Caco-2 (cell line): Measurements from ENCODE around the gene SRGAP2. TPM values are rescaled to one million over a fixed set of nuclear protein-coding genes. Genes with fewer than 3 reads are reported as not detected.
"Not testable (repeated sequence)": the region's sequence is repeated elsewhere in the genome, so short reads cannot be mapped to it uniquely, and the experiment has no call there.

Experiments used
- BruUV-seq: library from RNA; stranded (reverse); fragments of 400-500 nt; replicated peaks from 2 replicates; lab custom pipeline; 2021; lab: Mats Ljungman, UMichigan
- CTCF ChIA-PET: fragments of 300-600 bp; sonication (Branson Sonifier 250); formaldehyde crosslinking; loops from one replicate; lab custom pipeline; 2022; ENCODE audit warnings: antibody characterized with exemption; lab: Charles Lee
- POLR2A ChIA-PET: fragments of 300-600 bp; sonication (Branson Sonifier 250); formaldehyde crosslinking; loops from one replicate; lab custom pipeline; 2022; ENCODE audit warnings: antibody characterized with exemption; lab: Charles Lee
- DNase-seq, 2 experiments: peaks; one replicate each; pipeline versions ENCODE4 v3.0.0 to v3.0.0-alpha.2; 2020 to 2022
- H3K27me3 ChIP-seq: replicated peaks from 2 replicates; pipeline ENCODE4 v1.6.0; 2011; ENCODE audit warnings: low read length; ENCODE audit not compliant: control insufficient read depth, insufficient read depth
- H3K36me3 ChIP-seq: 2 replicates; pipeline ENCODE4 v1.5.1; 2011; ENCODE audit warnings: low read length; ENCODE audit not compliant: control insufficient read depth, insufficient read depth
- H3K4me1 ChIP-seq: fragments of 250-450 bp; sonication (Bioruptor Pico); 2 replicates; pipeline ENCODE4 v1.5.1; 2020; ENCODE audit warnings: mild to moderate bottlenecking
- H3K4me3 ChIP-seq: 2 replicates; pipeline ENCODE4 v1.5.1; 2011; ENCODE audit warnings: low read depth, mild to moderate bottlenecking, control low read depth, low read length
- H3K9me3 ChIP-seq: fragments of 250-450 bp; sonication (Bioruptor Pico); 2 replicates; pipeline ENCODE4 v1.5.1; 2020; ENCODE audit warnings: mild to moderate bottlenecking, moderate library complexity
- H3K27ac Mint-ChIP-seq: one replicate; pipeline ENCODE4 v1.8.0; 2022; ENCODE audit warnings: mixed read lengths; ENCODE audit not compliant: unreplicated experiment
- H3K27me3 Mint-ChIP-seq: one replicate; pipeline ENCODE4 v1.8.0; 2022; ENCODE audit warnings: mixed read lengths; ENCODE audit not compliant: insufficient read depth, unreplicated experiment
- H3K36me3 Mint-ChIP-seq: one replicate; pipeline ENCODE4 v1.8.0; 2022; ENCODE audit warnings: mild to moderate bottlenecking, mixed read lengths; ENCODE audit not compliant: insufficient read depth, unreplicated experiment
- H3K4me1 Mint-ChIP-seq: one replicate; pipeline ENCODE4 v1.8.0; 2022; ENCODE audit warnings: low read depth, mixed read lengths; ENCODE audit not compliant: unreplicated experiment
- H3K4me3 Mint-ChIP-seq: one replicate; pipeline ENCODE4 v1.8.0; 2022; ENCODE audit warnings: mild to moderate bottlenecking, moderate library complexity, mixed read lengths; ENCODE audit not compliant: unreplicated experiment
- H3K9me3 Mint-ChIP-seq: one replicate; pipeline ENCODE4 v1.8.0; 2022; ENCODE audit warnings: mixed read lengths; ENCODE audit not compliant: unreplicated experiment
- intact Hi-C: fragments of 100-400 bp; cut with micrococcal nuclease; formaldehyde crosslinking; loops from one replicate; pipeline ENCODE4 v1.10.0; 2022; ENCODE audit not compliant: unreplicated experiment
- total RNA-seq: library from RNA; stranded (reverse); gene quantifications from 2 replicates; pipeline ENCODE4 v1.2.3, GENCODE V29; 2022

The SRGAP2 gene
- total RNA-seq, 1 experiment from 2014 or later = 23.7 TPM

GRCh38 chr1:206182368-206183317 lies 20.7 kb upstream of the SRGAP2 start:
- H3K36me3 Mint-ChIP-seq, intact Hi-C loops, H3K27ac Mint-ChIP-seq, H3K4me1 ChIP-seq, H3K4me3 ChIP-seq, H3K4me3 Mint-ChIP-seq, H3K4me1 Mint-ChIP-seq, H3K27me3 Mint-ChIP-seq, H3K27me3 ChIP-seq, CTCF ChIA-PET, POLR2A ChIA-PET, DNase-seq, BruUV-seq, H3K9me3 ChIP-seq, H3K36me3 ChIP-seq, H3K9me3 Mint-ChIP-seq: not testable (repeated sequence)

- H3K36me3 ChIP-seq, H3K9me3 ChIP-seq, BruUV-seq, H3K36me3 Mint-ChIP-seq, intact Hi-C loops, H3K4me3 Mint-ChIP-seq, H3K9me3 Mint-ChIP-seq, H3K27me3 Mint-ChIP-seq, H3K27me3 ChIP-seq, DNase-seq, CTCF ChIA-PET, H3K4me1 ChIP-seq, H3K27ac Mint-ChIP-seq, H3K4me1 Mint-ChIP-seq, POLR2A ChIA-PET, H3K4me3 ChIP-seq: not testable (repeated sequence)
Measured at GRCh38 chr1:206183788-206184187, 19.6 kb upstream of the SRGAP2 start.

- H3K9me3 Mint-ChIP-seq, POLR2A ChIA-PET: not testable (repeated sequence)
Measured at GRCh38 chr1:206185778-206186177, 17.6 kb upstream of the SRGAP2 start.

GRCh38 chr1:206186826-206187225 lies 16.5 kb upstream of the SRGAP2 start:
- H3K27me3 ChIP-seq, CTCF ChIA-PET, POLR2A ChIA-PET, intact Hi-C loops, DNase-seq, H3K27me3 Mint-ChIP-seq, H3K27ac Mint-ChIP-seq, H3K36me3 Mint-ChIP-seq, H3K4me3 ChIP-seq, H3K4me1 ChIP-seq, H3K4me1 Mint-ChIP-seq, H3K9me3 ChIP-seq, BruUV-seq, H3K9me3 Mint-ChIP-seq, H3K4me3 Mint-ChIP-seq, H3K36me3 ChIP-seq: not testable (repeated sequence)

More at GRCh38 chr1:206185778-206186177, 17.6 kb upstream of the SRGAP2 start:
- H3K4me1 ChIP-seq, H3K4me3 Mint-ChIP-seq, intact Hi-C loops, H3K27me3 Mint-ChIP-seq, H3K9me3 ChIP-seq, H3K27me3 ChIP-seq, H3K36me3 ChIP-seq, DNase-seq, H3K27ac Mint-ChIP-seq, CTCF ChIA-PET, BruUV-seq, H3K4me1 Mint-ChIP-seq, H3K4me3 ChIP-seq, H3K36me3 Mint-ChIP-seq: not testable (repeated sequence)

GRCh38 chr1:206195182-206195581 lies 8.2 kb upstream of the SRGAP2 start:
- not testable (repeated sequence) for BruUV-seq

GRCh38 chr1:206196748-206197424 lies 6.5 kb upstream of the SRGAP2 start:
- POLR2A ChIA-PET, BruUV-seq, H3K36me3 Mint-ChIP-seq, H3K27me3 Mint-ChIP-seq, H3K27me3 ChIP-seq, CTCF ChIA-PET, H3K4me1 Mint-ChIP-seq, H3K4me3 ChIP-seq, H3K9me3 Mint-ChIP-seq, H3K9me3 ChIP-seq, DNase-seq, H3K4me3 Mint-ChIP-seq, intact Hi-C loops, H3K27ac Mint-ChIP-seq, H3K4me1 ChIP-seq, H3K36me3 ChIP-seq: not testable (repeated sequence)

More at GRCh38 chr1:206195182-206195581, 8.2 kb upstream of the SRGAP2 start:
- POLR2A ChIA-PET, H3K27me3 ChIP-seq, H3K4me1 ChIP-seq, H3K27me3 Mint-ChIP-seq, H3K36me3 ChIP-seq, intact Hi-C loops, H3K36me3 Mint-ChIP-seq, H3K4me1 Mint-ChIP-seq, H3K27ac Mint-ChIP-seq, H3K4me3 ChIP-seq, H3K9me3 ChIP-seq, DNase-seq, CTCF ChIA-PET, H3K4me3 Mint-ChIP-seq, H3K9me3 Mint-ChIP-seq: not testable (repeated sequence)
